Measurements from ENCODE around the gene GLRB. TPM values are rescaled to one million over a fixed set of nuclear protein-coding genes. Genes with fewer than 3 reads are reported as not detected.

GLRB gene
- total RNA-seq, result 1 to 10 TPM; 1.6 to 5.8 (median 2.7) TPM

- no peak for TF ChIP-seq POLR2AphosphoS5 (IDR thresholded peaks at IDR 0.05)
- no peak for TF ChIP-seq EP300 (IDR thresholded peaks at IDR 0.05)
- no peak for TF ChIP-seq CTCF (IDR thresholded peaks at IDR 0.05)
- TF ChIP-seq POLR2A (IDR thresholded peaks at IDR 0.05), result no peak
- peak; percentile 80 for ATAC-seq
- 0 to 2% methylated on average over 2 to 9 of the region's 84 CpGs for WGBS, 2 donors (ENCODE audit: low coverage in 1 of 2)
- Histone ChIP-seq H3K36me3 (no peaks in the 10 kb centered on the region), H3K4me3 (peak within 1 kb of the TSS; percentile 53 to 66), H3K4me1 (peaks cover 0 to 12% (median 3%) of the 10 kb centered on the region in 3 donors), H3K9me3 (no peaks in the 10 kb centered on the region), H3K27ac (peak within 1 kb of the TSS in 1 of 4 donors; percentile 10), H3K27me3 (peaks cover 5% of the 10 kb centered on the region)
Observed at GRCh38 chr4:157075811-157076577, at the start of gene GLRB. Gene GLRB (plus strand): TSS chr4:157076150. CDS start chr4:157078025, 1,875 bp downstream.

GRCh38 chr4:157035471-157035870, 40.5 kb upstream of the GLRB start:
- Histone ChIP-seq H3K9me3 (no peaks in the 10 kb centered on the region), H3K4me3 (no peak overlapping the region), H3K27me3 (no peaks in the 10 kb centered on the region), H3K27ac (no peak overlapping the region), H3K4me1 (no peaks in the 10 kb centered on the region), H3K36me3 (no peaks in the 10 kb centered on the region)
- TF ChIP-seq POLR2A (IDR thresholded peaks at IDR 0.05), result no peak
- TF ChIP-seq POLR2AphosphoS5 (IDR thresholded peaks at IDR 0.05), result no peak
- TF ChIP-seq CTCF (IDR thresholded peaks at IDR 0.05), result no peak
- TF ChIP-seq EP300 (IDR thresholded peaks at IDR 0.05), result no peak
- no peak for ATAC-seq

- no peak for ATAC-seq
- H3K4me3 ChIP-seq, result no peak overlapping the region
- no peaks in the 10 kb centered on the region for H3K9me3 ChIP-seq
- no peaks in the 10 kb centered on the region for H3K4me1 ChIP-seq
- no peaks in the 10 kb centered on the region for H3K27me3 ChIP-seq
- no peaks in the 10 kb centered on the region for H3K36me3 ChIP-seq
- no peak overlapping the region for H3K27ac ChIP-seq
- TF ChIP-seq EP300 (IDR thresholded peaks at IDR 0.05) (no peak), CTCF (IDR thresholded peaks at IDR 0.05) (no peak), POLR2A (IDR thresholded peaks at IDR 0.05) (no peak), POLR2AphosphoS5 (IDR thresholded peaks at IDR 0.05) (no peak)
Observed at GRCh38 chr4:157040405-157040804, 35.5 kb upstream of the GLRB start.

GRCh38 chr4:157043131-157043530, 32.8 kb upstream of the GLRB start:
- Histone ChIP-seq H3K4me3 (no peak overlapping the region), H3K9me3 (no peaks in the 10 kb centered on the region), H3K4me1 (no peaks in the 10 kb centered on the region), H3K27ac (no peak overlapping the region), H3K27me3 (no peaks in the 10 kb centered on the region), H3K36me3 (no peaks in the 10 kb centered on the region)
- WGBS, 2 donors (ENCODE audit: low coverage in 1 of 2), result 48 to 55% methylated on average over 1 to 2 of the region's 2 CpGs
- TF ChIP-seq POLR2A (IDR thresholded peaks at IDR 0.05), result no peak
- TF ChIP-seq CTCF (IDR thresholded peaks at IDR 0.05), result no peak
- no peak for TF ChIP-seq EP300 (IDR thresholded peaks at IDR 0.05)
- TF ChIP-seq POLR2AphosphoS5 (IDR thresholded peaks at IDR 0.05), result no peak
- ATAC-seq, result no peak

GRCh38 chr4:157045507-157046127, 30.3 kb upstream of the GLRB start:
- 11 to 13% methylated on average over 2 of the region's 2 CpGs for WGBS, 2 donors (ENCODE audit: low coverage in 1 of 2)

More at GRCh38 chr4:157045507-157046127, 30.3 kb upstream of the GLRB start:
- Histone ChIP-seq H3K27me3 (no peaks in the 10 kb centered on the region), H3K36me3 (no peaks in the 10 kb centered on the region), H3K4me3 (no peak overlapping the region), H3K9me3 (no peaks in the 10 kb centered on the region), H3K27ac (no peak overlapping the region), H3K4me1 (no peaks in the 10 kb centered on the region)
- no peak for TF ChIP-seq POLR2A (IDR thresholded peaks at IDR 0.05)
- no peak for TF ChIP-seq POLR2AphosphoS5 (IDR thresholded peaks at IDR 0.05)
- peak; percentile 55 to 80 (median 70) for TF ChIP-seq CTCF (IDR thresholded peaks at IDR 0.05)
- ATAC-seq, result peak; percentile 60

Measured in gastroesophageal sphincter (tissue), 4 donors.